Measurements from ENCODE around the gene CCDC178.

Gene CCDC178

DNA sequence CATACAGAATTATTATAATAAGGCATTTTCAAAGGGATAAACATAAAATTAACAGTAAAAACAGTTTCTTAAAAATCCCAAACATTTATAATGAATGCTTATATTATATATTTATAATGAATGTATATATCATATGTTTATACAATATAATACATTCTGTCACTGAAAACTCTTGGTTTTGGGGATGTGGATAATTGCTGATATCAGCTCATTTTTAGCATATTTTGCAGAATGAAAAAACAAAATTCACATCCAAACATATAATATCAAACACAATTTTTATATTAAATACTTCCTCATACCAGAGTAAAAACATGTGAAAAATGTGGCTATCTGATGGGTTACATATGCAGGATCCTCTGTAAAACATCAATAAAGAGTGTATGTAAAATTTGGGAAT, 465.0 kb downstream of the CCDC178 start:
- no peak for TF ChIP-seq CTBP1 (IDR thresholded peaks at IDR 0.05; ENCODE audit: borderline replicate concordance)
- no peak for TF ChIP-seq FOXK2 (IDR thresholded peaks at IDR 0.05)
- no peak for TF ChIP-seq L3MBTL2 (conservative IDR thresholded peaks at IDR 0.05)
- no peak for TF ChIP-seq SUZ12 (IDR thresholded peaks at IDR 0.05)
- TF ChIP-seq SP1 (IDR thresholded peaks at IDR 0.05), result no peak
- no peak for TF ChIP-seq NFRKB (IDR thresholded peaks at IDR 0.05)
- TF ChIP-seq ZNF384 (IDR thresholded peaks at IDR 0.05), result no peak
- no peak for TF ChIP-seq BHLHE40 (IDR thresholded peaks at IDR 0.05; ENCODE audit: borderline replicate concordance)
- TF ChIP-seq LEF1 (IDR thresholded peaks at IDR 0.05; ENCODE audit: borderline replicate concordance), result no peak
- no peak for TF ChIP-seq FOXA1 (IDR thresholded peaks at IDR 0.05)
- no peak for TF ChIP-seq TARDBP (IDR thresholded peaks at IDR 0.05)
- TF ChIP-seq, protein P1, sequence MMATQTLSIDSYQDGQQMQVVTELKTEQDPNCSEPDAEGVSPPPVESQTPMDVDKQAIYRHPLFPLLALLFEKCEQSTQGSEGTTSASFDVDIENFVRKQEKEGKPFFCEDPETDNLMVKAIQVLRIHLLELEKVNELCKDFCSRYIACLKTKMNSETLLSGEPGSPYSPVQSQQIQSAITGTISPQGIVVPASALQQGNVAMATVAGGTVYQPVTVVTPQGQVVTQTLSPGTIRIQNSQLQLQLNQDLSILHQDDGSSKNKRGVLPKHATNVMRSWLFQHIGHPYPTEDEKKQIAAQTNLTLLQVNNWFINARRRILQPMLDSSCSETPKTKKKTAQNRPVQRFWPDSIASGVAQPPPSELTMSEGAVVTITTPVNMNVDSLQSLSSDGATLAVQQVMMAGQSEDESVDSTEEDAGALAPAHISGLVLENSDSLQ (IDR thresholded peaks at IDR 0.05), result no peak
- TF ChIP-seq HDGF (IDR thresholded peaks at IDR 0.05; ENCODE audit: borderline replicate concordance), result no peak
- no peak for TF ChIP-seq FOXM1 (IDR thresholded peaks at IDR 0.05; ENCODE audit: borderline replicate concordance)
- TF ChIP-seq ELF4 (IDR thresholded peaks at IDR 0.05), result no peak
- no peak for TF ChIP-seq ARNT (IDR thresholded peaks at IDR 0.05)
- ChIA-PET POLR2A (no interaction called here), CTCF (no interaction called here)
- no peak for DNase-seq (ENCODE audit: extremely low spot score)

DNA sequence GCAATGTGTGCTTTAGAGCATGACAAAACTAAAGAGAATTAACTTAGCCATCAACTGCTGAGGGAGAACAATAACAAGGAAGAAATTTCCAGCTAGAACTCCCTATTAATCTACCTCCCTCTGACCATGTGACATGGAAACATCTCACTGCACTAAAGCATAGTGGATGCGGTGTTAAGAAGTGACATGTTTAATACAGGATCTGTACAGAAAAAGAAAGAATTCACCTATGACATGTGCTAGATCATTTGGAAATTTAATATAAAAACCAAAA, 465.4 kb downstream of the CCDC178 start:
- ChIA-PET POLR2A (no interaction called here), CTCF (no interaction called here)
- TF ChIP-seq NFRKB (IDR thresholded peaks at IDR 0.05) (no peak), ARNT (IDR thresholded peaks at IDR 0.05) (no peak), SP1 (IDR thresholded peaks at IDR 0.05) (no peak), CTBP1 (IDR thresholded peaks at IDR 0.05; ENCODE audit: borderline replicate concordance) (no peak), FOXK2 (IDR thresholded peaks at IDR 0.05) (no peak), SUZ12 (IDR thresholded peaks at IDR 0.05) (no peak)
- no peak for DNase-seq (ENCODE audit: extremely low spot score)

DNA sequence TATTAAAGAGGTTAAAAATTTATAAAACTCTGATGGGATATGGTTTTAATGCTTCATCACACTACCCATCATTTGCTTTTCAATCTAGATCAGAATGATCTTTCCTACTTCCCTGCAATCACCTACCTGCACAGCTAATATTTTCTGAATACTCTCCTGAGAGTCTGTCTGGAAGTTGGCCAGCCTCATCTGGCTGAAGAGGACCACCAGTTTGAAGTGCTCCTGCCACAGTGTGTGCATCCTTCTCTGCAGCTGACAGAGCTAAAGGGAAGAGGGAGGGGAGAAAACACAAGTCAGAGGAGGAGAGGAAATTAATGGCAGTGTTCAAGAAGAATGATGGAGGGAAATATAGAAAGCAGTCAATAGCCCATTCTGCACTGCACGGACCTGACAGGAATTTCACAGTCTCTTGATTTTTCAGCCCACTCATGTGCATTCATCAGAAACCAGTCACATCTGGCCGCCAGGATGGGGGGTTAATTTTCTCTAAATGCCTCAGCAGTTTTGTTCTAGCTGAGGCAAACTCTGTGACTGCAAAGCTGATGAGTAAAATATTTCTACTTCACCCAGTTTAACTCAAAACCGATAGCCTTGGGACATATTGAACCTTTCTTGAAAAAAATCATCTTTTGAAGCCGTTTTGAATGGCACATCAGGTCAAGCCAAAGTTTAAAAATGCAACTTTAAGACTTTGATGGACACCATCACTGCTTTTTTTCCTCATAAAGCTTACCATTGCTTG, 465.9 kb downstream of the CCDC178 start:
- TF ChIP-seq, protein P1 (IDR thresholded peaks at IDR 0.05), result no peak
- no peak for TF ChIP-seq SP1 (IDR thresholded peaks at IDR 0.05)
- no peak for TF ChIP-seq LEF1 (IDR thresholded peaks at IDR 0.05; ENCODE audit: borderline replicate concordance)
- no peak for TF ChIP-seq BHLHE40 (IDR thresholded peaks at IDR 0.05; ENCODE audit: borderline replicate concordance)
- no peak for TF ChIP-seq L3MBTL2 (conservative IDR thresholded peaks at IDR 0.05)
- TF ChIP-seq TARDBP (IDR thresholded peaks at IDR 0.05), result no peak
- no peak for TF ChIP-seq ELF4 (IDR thresholded peaks at IDR 0.05)
- TF ChIP-seq ARNT (IDR thresholded peaks at IDR 0.05), result no peak
- no peak for TF ChIP-seq FOXA1 (IDR thresholded peaks at IDR 0.05)

DNA sequence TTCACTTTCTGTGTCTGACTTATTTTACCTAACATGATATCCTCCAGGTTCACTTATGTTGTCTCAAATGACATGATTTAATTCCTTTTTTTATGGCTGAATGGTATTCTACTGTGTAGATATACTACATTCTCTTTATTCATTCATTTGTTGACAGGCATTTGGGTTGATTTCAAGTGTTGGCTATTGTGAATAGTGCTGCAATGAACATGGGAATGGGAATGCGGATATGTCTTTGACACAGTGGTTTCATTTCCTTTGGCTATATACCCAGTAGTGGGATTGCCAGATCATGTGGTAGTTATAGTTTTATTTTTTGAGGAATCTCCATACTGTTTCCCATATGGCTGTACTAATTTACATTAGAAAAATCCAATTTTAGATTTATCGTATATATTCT, 472.3 kb downstream of the CCDC178 start:
- no peak for TF ChIP-seq SP1 (IDR thresholded peaks at IDR 0.05)
- TF ChIP-seq ELF4 (IDR thresholded peaks at IDR 0.05), result no peak
- no peak for TF ChIP-seq ZNF384 (IDR thresholded peaks at IDR 0.05)
- DNase-seq (ENCODE audit: extremely low spot score), result no peak
- POLR2A ChIA-PET, result no interaction called here
- CTCF ChIA-PET, result no interaction called here

More for the DNA sequence above, 465.9 kb downstream of the CCDC178 start:
- CTCF ChIA-PET, result no interaction called here
- DNase-seq (ENCODE audit: extremely low spot score), result no peak
- POLR2A ChIA-PET, result interaction anchor here (0.9 kb wide), 1 partner anchor 71 kb away, joined by 4 read pairs; no protein-coding TSS in a partner anchor

DNA sequence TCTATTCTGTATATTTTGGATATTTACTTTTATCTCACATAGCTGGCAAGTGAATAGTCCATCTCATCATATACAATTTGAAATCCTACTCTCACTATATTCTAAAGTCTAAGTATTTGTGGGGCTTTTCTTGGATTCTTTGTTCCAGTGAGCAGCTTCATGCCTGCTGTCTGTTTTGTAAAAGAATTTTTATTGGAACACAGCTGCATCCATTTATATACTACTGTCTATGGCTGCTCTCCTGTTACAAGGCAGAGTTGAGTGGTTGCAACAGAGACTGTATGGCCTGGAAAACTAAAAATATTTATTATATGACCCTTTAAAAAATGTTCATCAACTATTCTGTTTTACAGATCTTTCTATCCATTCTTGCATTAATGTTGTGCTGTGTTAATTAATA, 474.4 kb downstream of the CCDC178 start:
- POLR2A ChIA-PET, result no interaction called here
- TF ChIP-seq SUZ12 (IDR thresholded peaks at IDR 0.05), result no peak
- no peak for TF ChIP-seq FOXA1 (IDR thresholded peaks at IDR 0.05)
- TF ChIP-seq NFRKB (IDR thresholded peaks at IDR 0.05), result no peak
- TF ChIP-seq BHLHE40 (IDR thresholded peaks at IDR 0.05; ENCODE audit: borderline replicate concordance), result no peak
- no peak for TF ChIP-seq FOXK2 (IDR thresholded peaks at IDR 0.05)
- no peak for TF ChIP-seq LEF1 (IDR thresholded peaks at IDR 0.05; ENCODE audit: borderline replicate concordance)
- no peak for TF ChIP-seq ZNF384 (IDR thresholded peaks at IDR 0.05)
- TF ChIP-seq TARDBP (IDR thresholded peaks at IDR 0.05), result no peak
- CTCF ChIA-PET, result no interaction called here
- no peak for DNase-seq (ENCODE audit: extremely low spot score)

DNA sequence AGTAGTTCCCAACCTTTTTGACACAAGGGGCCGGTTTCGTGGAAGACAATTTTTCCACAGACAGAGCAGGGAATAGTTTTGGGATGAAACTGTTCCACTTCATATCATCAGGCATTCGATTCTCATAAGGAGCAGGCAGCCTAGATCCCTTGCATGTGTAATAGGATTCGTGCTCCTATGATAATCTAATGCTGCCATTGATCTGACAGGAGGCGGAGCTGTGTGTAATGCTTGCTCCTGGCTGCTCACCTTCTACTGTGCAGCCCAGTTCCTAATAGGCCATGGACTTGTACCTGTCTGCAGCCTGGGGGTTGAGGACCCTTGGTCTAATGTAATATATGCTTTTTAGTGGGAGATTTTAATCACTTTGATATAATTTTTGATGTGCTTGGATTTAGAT, 479.0 kb downstream of the CCDC178 start:
- POLR2A ChIA-PET, result no interaction called here
- TF ChIP-seq ELF4 (IDR thresholded peaks at IDR 0.05), result no peak
- TF ChIP-seq NFRKB (IDR thresholded peaks at IDR 0.05), result no peak
- DNase-seq (ENCODE audit: extremely low spot score), result no peak
- CTCF ChIA-PET, result interaction anchor here (0.6 kb wide), 1 partner anchor 439 kb away, joined by 3 read pairs; no protein-coding TSS in a partner anchor

DNA sequence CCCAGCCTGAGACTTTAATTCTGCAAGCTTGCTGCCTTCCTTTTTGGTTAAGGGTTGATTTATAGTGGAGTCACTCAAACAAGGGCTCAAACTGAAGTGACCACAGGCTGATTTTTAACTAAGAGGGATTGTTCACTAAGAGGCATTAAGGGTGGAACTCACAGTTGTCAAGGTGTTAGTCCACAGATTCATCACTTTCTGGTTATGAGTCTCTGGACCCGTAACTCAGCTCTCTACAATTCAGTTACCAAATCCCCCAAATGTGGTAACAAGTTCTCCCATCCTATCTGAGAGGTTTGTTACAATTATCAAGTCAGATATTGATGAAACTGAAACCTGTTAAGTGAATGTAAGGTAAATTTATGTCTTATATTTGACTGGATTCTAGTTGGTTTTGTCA, 481.8 kb downstream of the CCDC178 start:
- TF ChIP-seq SP1 (IDR thresholded peaks at IDR 0.05) (no peak), FOXA1 (IDR thresholded peaks at IDR 0.05) (no peak), BHLHE40 (IDR thresholded peaks at IDR 0.05; ENCODE audit: borderline replicate concordance) (no peak), FOXM1 (IDR thresholded peaks at IDR 0.05; ENCODE audit: borderline replicate concordance) (no peak), ARNT (IDR thresholded peaks at IDR 0.05) (no peak), NFRKB (IDR thresholded peaks at IDR 0.05) (no peak), L3MBTL2 (conservative IDR thresholded peaks at IDR 0.05) (no peak), FOXK2 (IDR thresholded peaks at IDR 0.05) (no peak), ELF4 (IDR thresholded peaks at IDR 0.05) (no peak), CTBP1 (IDR thresholded peaks at IDR 0.05; ENCODE audit: borderline replicate concordance) (no peak), TARDBP (IDR thresholded peaks at IDR 0.05) (no peak), SUZ12 (IDR thresholded peaks at IDR 0.05) (no peak)
- TF ChIP-seq, protein P1 (IDR thresholded peaks at IDR 0.05), result no peak
- ChIA-PET CTCF (interaction anchor here (1.1 kb wide), 1 partner anchor 801 kb away, joined by 3 read pairs; no protein-coding TSS in a partner anchor), POLR2A (no interaction called here)
- no peak for DNase-seq (ENCODE audit: extremely low spot score)

All from HEK293T (cell line).